Suppressor macrophage treated with lipopolysaccharide for 1 hour (primary cell): ENCODE data around the gene TMPRSS13.

Source experiments
- DNase-seq, 3 donors: peaks; one replicate each; pipeline ENCODE4 v3.0.0-alpha.2; 2020 to 2022

Gene TMPRSS13

DNA sequence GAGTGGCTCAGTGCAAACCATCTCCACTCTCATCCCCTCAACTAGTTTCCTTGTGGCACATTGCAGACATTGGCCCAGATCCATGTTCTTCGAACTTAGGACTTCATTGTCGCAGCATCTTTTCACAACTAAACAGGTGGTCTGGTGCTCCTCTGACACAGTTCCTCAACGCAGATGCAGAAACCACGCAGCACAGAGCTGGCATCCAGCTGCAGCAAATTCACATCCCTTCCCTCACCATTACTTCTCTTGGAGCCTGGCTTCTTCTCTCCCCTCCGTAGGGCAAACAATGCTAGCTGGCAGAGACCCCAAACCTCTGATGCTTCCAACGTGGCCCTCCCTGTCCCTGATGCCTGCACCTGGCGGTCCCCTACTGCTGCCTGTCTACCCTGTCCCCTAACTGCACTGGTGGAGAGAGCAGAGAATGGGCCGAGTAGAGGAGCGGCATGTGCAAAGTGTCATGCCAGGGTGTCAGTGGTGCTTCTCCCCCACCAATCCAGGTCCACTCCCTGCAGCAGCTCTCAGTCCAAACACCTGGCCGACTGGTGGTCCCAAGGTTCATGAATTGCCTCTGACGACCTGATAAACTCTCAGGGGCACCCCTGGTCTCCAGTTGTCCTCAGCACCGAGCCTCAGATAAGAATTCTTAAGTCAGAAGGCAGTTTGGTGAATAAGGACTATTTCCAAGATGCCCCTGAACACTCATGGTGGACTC is 18.1 kb downstream of the TMPRSS13 start:
- no peak for DNase-seq

- no peak for DNase-seq
These were observed 18.7 kb downstream of the TMPRSS13 start for GRCh38 chr11:117910525-117910924.

DNA sequence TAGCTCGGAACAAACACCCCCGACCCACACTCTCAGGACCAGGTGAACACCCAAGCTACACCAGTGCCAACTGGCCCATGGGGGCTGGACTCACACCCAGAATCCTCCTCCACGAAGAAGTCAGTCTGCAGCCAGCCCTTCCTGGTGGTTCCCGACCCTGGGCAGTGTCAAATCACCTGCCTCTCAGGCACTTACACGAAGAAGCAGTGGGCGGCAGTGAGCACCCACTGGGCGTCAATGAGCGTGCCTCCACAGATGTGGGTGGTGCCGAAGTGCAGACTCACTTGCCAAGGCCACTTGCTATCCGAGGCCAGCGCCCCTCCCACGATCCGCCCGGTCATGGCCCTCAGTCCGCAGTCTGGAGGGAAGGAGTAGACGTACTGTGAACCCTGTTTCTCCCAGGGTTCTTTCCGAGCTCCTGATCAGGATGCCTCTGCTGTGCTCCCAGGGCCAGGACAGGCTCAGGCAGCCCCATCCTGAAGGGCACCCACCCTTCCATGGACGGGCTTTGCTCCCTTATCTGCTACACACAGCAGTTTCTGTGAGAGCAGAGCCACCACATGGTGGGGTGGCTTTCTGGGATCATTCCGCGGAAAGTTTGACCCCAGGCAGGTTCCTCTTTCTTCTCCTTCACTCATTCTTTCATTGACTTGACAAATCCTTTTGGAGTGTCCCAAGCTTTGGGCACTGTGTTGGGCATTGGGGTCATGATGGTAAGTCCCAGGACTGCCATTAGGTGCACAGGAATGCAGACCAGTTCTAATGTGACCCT is 19.4 kb downstream of the TMPRSS13 start:
- no peak for DNase-seq

- DNase-seq: no peak
These were observed 20.1 kb downstream of the TMPRSS13 start for GRCh38 chr11:117908959-117909610.

DNA sequence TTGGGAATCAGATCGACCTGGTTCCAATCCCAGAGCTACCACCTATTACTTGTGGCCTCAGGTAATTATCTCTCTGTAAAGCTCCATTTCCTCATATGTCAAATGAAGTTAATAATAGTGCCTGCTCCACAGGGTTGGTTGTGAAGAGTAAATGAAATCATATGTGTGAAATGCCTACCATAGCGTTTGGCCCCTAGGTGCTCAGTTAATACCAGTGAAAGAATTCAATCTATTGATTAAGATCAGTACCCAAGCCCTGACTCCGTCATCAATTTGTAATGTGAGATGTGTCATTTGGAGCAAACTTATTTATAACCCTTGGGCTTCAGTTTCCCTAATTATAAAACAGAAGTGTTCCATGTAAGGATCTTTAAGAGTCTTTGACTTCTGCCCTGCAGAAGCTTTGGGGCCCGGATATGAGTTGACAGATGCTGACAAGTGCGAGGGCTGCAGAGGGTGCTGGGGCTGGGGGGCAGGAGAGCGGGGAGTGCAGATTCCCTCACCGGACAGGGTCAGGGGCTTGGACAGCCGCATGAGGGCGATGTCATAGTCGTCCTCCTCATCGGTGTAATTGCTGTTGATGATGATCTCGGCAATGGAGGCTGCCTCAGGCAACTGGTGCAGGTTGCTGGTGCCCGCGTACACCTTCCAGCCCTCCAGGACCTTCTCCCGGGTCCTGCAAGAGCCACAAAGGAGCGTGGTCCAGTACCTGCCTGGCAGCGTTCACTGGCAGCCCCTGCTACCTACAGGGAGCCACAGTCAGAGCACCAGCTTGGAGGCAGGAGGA is 20.9 kb downstream of the TMPRSS13 start:
- DNase-seq: peak in 2 of 3 donors; percentile 38 to 41

- peak; percentile 98 to 99 (median 98) for DNase-seq
These were observed 21.7 kb downstream of the TMPRSS13 start for GRCh38 chr11:117907276-117908108.

GRCh38 chr11:117906710-117907109 is 22.5 kb downstream of the TMPRSS13 start:
- no peak for DNase-seq

GRCh38 chr11:117906126-117906525 is 23.1 kb downstream of the TMPRSS13 start:
- no peak for DNase-seq

- no peak for DNase-seq
These were observed 23.7 kb downstream of the TMPRSS13 start for GRCh38 chr11:117905524-117905923.

DNA sequence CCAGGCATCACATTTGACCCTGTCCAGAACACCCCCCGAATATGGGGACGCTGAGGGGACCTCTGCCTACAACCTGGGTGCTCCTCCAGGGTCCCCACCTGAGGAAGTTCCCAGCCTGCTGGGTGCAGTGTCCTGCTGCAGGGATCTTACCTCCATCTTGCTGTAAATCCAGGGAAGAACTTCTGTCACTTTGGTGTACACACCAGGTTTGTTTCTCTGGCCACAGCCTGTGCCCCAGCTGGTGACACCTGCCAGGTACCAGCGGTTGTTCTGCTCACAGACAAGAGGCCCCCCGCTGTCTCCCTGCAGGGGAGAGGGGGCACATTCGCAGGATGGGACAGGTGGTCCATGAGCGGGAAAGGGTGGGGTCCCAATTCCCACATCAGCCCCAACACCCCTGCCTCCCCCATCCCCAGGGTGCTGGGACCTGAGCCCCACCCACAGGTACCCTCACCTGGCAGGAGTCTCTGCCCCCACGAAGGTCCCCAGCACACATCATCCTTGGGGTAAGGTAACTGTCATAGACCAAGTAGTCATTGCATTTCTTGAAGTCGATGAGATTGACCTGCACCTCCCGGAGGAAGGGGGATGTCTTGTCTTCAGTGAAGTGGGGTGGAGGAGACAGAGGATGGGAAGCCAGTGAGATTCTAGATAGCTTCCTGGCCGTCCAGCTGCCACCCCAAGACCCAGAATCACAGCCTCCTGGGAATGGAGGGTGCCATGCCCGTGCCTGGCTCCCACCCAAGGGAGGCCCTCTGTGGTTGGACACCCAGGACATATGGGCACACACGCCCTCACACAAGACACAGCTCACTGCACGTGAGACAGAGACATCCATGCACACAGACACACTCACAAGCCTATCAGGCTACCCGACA is 25.5 kb downstream of the TMPRSS13 start:
- no peak for DNase-seq

GRCh38 chr11:117902001-117902845 is 27.0 kb downstream of the TMPRSS13 start:
- DNase-seq: no peak

DNA sequence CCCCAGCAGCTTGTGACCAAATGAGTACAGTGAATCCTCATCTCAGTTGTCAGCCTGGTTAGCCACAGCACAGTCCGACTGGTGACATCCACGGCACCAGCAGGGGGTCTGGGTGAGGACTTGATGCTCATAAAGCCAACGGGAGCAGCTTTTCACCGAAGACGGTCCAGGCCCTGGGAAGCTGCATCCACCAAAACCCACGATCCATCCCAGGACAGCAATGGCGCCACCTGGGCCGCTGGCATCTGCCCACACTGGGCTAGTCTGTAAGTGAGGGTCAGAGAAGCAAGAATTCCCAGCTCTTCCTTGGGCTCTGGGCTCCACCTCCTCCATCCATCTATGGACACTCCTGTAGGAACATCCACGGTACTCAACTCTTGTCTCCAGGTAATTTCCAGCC is 27.6 kb downstream of the TMPRSS13 start:
- no peak for DNase-seq

DNA sequence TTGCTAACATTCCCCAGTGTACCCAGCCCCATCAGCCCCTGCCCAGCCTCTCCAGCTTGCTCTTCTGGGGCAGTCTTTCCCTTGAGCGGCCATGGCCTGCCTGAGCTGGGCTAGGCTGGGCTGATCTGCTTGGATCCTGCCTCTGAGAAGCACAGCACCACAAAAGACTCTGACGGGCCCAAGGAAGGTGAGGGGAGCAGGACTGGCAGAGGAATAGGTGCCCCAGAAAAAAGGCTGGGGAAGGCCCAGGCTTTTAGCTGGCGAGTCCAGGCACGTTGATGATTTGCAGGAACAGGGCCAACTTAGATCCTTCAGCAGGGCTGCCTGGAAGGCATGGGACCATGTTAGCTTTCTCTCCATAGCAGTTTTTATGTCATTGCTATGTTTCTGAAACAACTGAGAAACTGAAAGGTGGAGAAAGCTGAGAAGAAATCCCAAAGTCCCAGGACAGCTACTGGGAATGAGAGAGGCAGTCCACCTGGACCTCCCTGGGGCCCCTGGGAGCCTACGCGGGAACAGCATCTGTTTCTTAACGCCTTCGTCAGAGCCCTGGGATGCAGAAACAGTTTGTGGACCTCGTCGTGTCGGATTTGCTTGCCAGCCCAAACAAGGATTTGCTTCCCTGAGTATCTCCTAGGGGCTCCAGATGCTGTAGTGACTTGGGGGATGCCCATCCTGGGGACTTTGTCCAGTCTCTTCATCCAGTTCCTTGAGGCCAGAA is 28.3 kb downstream of the TMPRSS13 start:
- DNase-seq: no peak

DNA sequence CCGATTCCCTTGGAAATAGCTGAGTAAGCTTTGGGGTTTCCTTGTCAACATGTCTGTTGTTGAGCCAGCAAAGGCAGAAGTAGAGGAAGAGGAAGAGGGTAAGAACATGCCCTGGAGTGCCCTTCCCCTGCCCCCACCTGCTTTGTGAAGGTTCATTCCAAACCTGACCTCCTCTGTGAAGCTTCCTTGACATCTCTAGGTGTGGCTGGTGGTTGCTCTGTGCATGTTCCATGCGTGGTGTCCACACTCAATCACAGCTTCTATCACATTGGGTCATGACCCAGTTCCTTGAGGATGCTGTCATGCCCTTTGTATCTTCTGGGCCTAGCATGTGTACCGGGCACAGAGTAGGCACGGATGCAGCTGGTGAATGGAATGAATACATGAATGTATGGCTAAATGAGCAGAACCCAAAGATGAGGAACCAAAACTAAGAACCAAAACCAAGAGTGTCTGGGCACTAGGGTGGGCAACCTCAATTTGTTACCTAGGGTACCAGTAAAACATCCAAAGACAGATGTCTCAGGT is 29.0 kb downstream of the TMPRSS13 start:
- peak; percentile 38 to 57 (median 42) for DNase-seq

- DNase-seq: no peak
These were observed 31.1 kb downstream of the TMPRSS13 start for GRCh38 chr11:117898059-117898458.

GRCh38 chr11:117892651-117893050 is 36.6 kb downstream of the TMPRSS13 start:
- no peak for DNase-seq

DNA sequence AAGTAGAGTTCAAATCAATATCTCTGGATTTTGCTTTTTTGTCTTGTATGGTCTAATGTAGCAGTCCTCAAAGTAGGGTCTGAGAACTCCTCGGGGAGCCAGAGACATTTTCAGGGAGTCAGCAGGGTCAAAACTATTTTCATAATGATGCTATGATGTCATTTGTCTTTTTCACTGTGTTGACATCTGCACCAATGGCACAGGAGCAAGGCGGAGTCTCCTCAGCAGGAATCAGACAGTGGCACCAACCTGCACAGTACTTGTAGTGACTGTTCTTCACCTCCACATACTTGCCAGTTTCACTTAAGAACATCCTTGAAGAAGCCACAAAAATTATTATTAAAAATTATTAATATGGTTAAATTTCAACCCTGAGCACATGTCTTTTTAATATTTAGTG is 37.8 kb downstream of the TMPRSS13 start:
- DNase-seq: no peak

GRCh38 chr11:117888139-117888566 is 41.0 kb downstream of the TMPRSS13 start:
- DNase-seq: no peak
